ENCODE results near the gene RER1.

RER1 gene

GRCh38 chr1:2354511-2355372 is 36.9 kb upstream of the RER1 start:
- DNase-seq: no peak

GRCh38 chr1:2355373-2356261 is 36.0 kb upstream of the RER1 start:
- no peak for DNase-seq

GRCh38 chr1:2356401-2356800 is 35.2 kb upstream of the RER1 start:
- no peak for DNase-seq

- no peak for DNase-seq
These were observed 34.5 kb upstream of the RER1 start for GRCh38 chr1:2356911-2357845.

- no peak for DNase-seq
These were observed 33.6 kb upstream of the RER1 start for GRCh38 chr1:2358072-2358471.

- no peak for DNase-seq
These were observed 32.7 kb upstream of the RER1 start for GRCh38 chr1:2358651-2359640.

- DNase-seq: no peak
These were observed 30.9 kb upstream of the RER1 start for GRCh38 chr1:2360588-2361364.

- DNase-seq: no peak
These were observed 27.7 kb upstream of the RER1 start for GRCh38 chr1:2363847-2364513.

GRCh38 chr1:2368053-2368744 is 23.4 kb upstream of the RER1 start:
- no peak for DNase-seq

GRCh38 chr1:2372551-2373490 is 18.8 kb upstream of the RER1 start:
- DNase-seq: no peak

GRCh38 chr1:2373551-2374251 is 17.9 kb upstream of the RER1 start:
- no peak for DNase-seq

GRCh38 chr1:2374252-2375155 is 17.1 kb upstream of the RER1 start:
- no peak for DNase-seq

- DNase-seq: no peak
These were observed 16.3 kb upstream of the RER1 start for GRCh38 chr1:2375246-2375922.

- DNase-seq: no peak
These were observed 15.7 kb upstream of the RER1 start for GRCh38 chr1:2375923-2376260.

GRCh38 chr1:2376261-2376741 is 15.3 kb upstream of the RER1 start:
- DNase-seq: no peak
